Body of pancreas (tissue), 4 donors: ENCODE measurements around the gene C4orf50.

Experiments
- CTCF ChIP-seq, 7 experiments: fragments of 450-650 bp in 4 of 7; fragments of 200-600 bp in 3 of 7; sonication (generic) in 3 of 7; IDR thresholded peaks; one replicate each; pipeline ENCODE4 v1.5.1; 2016 to 2019; ENCODE audit warnings: antibody characterized with exemption in 7 of 7
- POLR2A ChIP-seq, 3 donors: fragments of 450-650 bp; IDR thresholded peaks; one replicate each; pipeline ENCODE4 v1.6.1; 2016; ENCODE audit warnings: antibody characterized with exemption in 3 of 3, mild to moderate bottlenecking in 2 of 3

GRCh38 chr4:5958199-5958735, 60.0 kb downstream of the C4orf50 start:
- TF ChIP-seq CTCF (IDR thresholded peaks at IDR 0.05) (no peak), POLR2A (IDR thresholded peaks at IDR 0.05) (no peak)
